ENCODE results near the gene ACKR2. TPM values are rescaled to one million over a fixed set of nuclear protein-coding genes. Genes with fewer than 3 reads are reported as not detected.

Gene ACKR2
- total RNA-seq, 6 experiments from 2014 or later: 0.09 to 0.10 (median 0.10) TPM; not detected in 3

DNA sequence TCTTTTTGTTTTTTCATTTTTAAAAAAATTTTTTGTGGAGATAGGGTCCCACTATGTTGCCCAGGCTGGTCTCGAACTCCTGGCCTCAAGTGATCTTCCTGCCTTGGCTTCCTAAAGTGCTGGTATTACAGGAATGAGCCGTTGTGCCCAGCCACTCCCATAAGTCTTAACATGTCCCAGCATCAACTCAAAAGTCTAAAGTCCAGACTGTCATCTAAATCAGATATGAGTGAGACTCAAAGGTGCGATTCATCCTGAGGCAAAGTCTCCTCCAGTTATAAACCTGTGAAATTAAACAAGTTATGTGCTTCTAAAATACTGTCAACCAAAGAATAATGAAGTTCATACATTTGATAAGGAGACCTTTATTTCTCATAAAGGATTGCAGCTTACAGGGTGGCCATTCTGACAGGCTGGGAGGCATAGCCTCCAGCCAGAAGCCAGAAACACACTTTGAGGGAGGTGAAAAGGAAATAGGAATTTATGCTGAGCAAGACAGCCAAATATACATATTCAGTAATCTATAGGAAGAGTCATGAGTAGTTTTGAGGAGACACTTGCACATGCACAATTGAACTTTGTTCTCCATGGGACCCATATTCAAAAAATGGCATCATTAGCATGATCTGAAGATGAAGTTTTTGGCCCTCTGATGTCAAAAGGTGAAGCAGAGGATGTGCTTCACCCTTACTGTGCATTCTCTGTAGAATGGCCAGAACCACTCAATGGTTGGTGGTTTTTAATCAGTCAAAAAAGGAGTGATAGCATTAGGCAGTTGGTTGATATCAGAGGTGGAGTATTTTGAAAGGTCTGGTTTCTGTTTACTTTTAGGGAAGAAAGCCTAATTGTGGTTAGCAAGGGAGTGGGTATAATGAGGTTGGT, 85.7 kb downstream of the ACKR2 start:
- no peaks in the 10 kb centered on the region for H3K4me1 Mint-ChIP-seq (ENCODE audit: low read depth)
- no peaks in the 10 kb centered on the region for H3K36me3 Mint-ChIP-seq (ENCODE audit: low read depth)
- peaks cover 3% of the 10 kb centered on the region; the same call in 1 of the 2 replicates for H3K27me3 Mint-ChIP-seq (ENCODE audit: insufficient read depth)
- no peak for TF ChIP-seq CTCF (IDR thresholded peaks at IDR 0.05)
- no peak overlapping the region for H3K27ac Mint-ChIP-seq
- no peak overlapping the region for H3K4me3 Mint-ChIP-seq
- H3K9me3 Mint-ChIP-seq: no peaks in the 10 kb centered on the region
- no peak for DNase-seq

DNA sequence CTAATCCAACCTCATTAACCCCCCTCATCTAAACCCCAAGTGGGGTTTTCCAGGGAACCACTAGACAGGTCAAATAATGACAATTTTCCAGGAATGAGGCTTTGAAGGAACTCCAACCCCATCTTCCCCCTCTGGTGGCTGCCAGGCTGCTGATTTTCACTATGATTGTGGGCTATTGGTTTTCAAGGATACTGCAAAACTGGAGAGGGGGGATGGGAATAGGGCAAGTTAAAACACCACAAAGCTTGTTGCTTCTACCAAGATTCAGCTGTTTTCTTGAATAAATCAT, 86.3 kb downstream of the ACKR2 start:
- Mint-ChIP-seq H3K27ac (no peak overlapping the region), H3K4me3 (no peak overlapping the region), H3K4me1 (ENCODE audit: low read depth) (no peaks in the 10 kb centered on the region), H3K27me3 (ENCODE audit: insufficient read depth) (peaks cover 3% of the 10 kb centered on the region; the same call in 1 of the 2 replicates), H3K36me3 (ENCODE audit: low read depth) (no peaks in the 10 kb centered on the region), H3K9me3 (no peaks in the 10 kb centered on the region)
- TF ChIP-seq CTCF (IDR thresholded peaks at IDR 0.05): no peak
- no peak for DNase-seq

DNA sequence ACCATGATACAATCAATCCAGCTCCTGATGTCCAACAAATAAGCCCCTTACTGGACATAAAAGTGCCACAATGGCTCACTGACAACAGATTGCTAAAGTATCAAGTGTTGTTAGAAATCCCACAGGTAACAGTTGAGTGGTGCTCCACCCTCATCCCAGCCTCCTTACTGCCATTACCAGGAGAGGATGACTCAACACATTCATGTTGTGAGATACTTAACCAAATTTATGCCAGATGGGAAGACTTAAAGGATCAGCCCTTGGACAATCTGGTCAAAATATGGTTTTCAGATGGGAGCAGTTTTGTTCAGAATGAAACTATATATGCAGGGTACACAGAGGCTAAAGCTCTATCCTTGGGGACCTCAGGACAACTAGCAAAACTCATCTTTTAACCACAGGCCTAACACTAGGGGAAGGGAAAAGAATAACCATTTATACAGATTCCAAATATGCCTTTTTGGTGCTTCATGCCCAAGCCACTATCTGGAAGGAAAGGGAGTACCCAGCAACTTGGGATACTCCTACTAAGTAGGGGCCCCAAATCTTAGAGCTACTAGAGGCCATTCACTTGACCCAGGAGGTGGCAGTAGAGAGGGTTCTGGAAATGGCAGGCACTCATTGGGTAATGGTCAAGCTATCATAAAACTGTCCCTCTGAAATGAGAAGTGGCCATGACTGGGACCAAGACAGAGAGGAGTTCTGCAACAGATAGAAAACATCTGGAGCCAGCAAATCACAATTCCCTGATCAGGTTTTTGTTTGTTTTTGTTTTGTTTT, 89.8 kb downstream of the ACKR2 start:
- DNase-seq: no peak
- peak; percentile 17; the same call in 1 of the 2 replicates for TF ChIP-seq CTCF (IDR thresholded peaks at IDR 0.05)
- no peaks in the 10 kb centered on the region for H3K36me3 Mint-ChIP-seq (ENCODE audit: low read depth)
- H3K4me1 Mint-ChIP-seq (ENCODE audit: low read depth): peaks cover 9% of the 10 kb centered on the region
- H3K27me3 Mint-ChIP-seq (ENCODE audit: insufficient read depth): peaks cover 11% of the 10 kb centered on the region
- no peak overlapping the region for H3K4me3 Mint-ChIP-seq
- H3K27ac Mint-ChIP-seq: no peak overlapping the region
- no peaks in the 10 kb centered on the region for H3K9me3 Mint-ChIP-seq

DNA sequence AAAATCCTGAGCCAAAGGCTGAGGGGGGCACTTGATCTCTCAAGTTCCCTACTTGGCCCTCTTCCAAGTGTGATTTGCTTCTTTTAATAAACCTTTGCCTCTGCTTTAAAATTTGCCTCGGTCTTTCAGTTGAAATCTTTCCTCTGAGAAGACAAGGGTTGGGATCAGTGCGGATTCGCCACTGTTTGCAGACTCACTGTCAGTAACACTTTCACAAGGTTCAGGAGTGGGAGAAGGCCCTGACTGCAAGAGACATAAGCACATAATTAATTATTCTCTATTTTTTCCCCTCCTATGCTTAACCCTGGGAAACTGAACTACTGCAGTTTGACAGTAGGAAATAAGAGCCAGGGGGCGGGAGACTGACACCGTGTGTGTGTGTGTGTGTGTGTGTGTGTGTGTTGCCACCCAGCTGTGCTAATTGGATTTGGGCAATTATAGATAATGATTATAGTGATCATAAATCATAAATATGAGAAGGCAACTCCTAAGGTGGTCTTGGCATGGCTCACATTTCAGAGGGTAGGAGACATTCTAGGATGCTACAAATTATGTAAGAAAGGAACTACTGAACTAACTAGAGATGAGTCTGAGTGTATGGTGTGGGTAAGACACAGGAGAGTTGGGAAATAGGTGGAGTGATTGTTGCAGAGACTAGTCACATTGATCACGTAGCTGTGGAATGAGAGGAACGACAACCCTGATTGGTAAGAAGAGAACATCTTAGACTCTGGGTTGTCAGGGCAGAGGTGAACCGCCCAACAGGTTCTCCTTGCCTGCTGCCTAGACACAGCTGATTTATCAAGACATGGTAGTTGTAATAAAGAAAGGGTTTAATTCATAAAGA, 91.2 kb downstream of the ACKR2 start:
- no peak overlapping the region for H3K4me3 Mint-ChIP-seq
- no peak overlapping the region for H3K27ac Mint-ChIP-seq
- H3K27me3 Mint-ChIP-seq (ENCODE audit: insufficient read depth): peaks cover 24% of the 10 kb centered on the region

More for the DNA sequence above, 91.2 kb downstream of the ACKR2 start:
- no peaks in the 10 kb centered on the region for H3K9me3 Mint-ChIP-seq
- peaks cover 9% of the 10 kb centered on the region for H3K4me1 Mint-ChIP-seq (ENCODE audit: low read depth)
- H3K36me3 Mint-ChIP-seq (ENCODE audit: low read depth): 0 out of 2 replicates have a peak, but pooled peaks cover 2% of the 10 kb centered on the region
- DNase-seq: no peak
- TF ChIP-seq CTCF (IDR thresholded peaks at IDR 0.05): no peak
